ENCODE data around the gene RSAD1. TPM values are rescaled to one million over a fixed set of nuclear protein-coding genes. Genes with fewer than 3 reads are reported as not detected.

The RSAD1 gene
- total RNA-seq = 10 to 100 TPM; 22.2 to 29.3 TPM

- peaks cover 7% of the 10 kb centered on the region for H3K4me1 ChIP-seq
- intact Hi-C loops (cut with DNase I) = loop anchor here (2.0 kb wide), 1 partner anchor 116 kb away; no protein-coding TSS in a partner anchor
- TF ChIP-seq, protein P1, sequence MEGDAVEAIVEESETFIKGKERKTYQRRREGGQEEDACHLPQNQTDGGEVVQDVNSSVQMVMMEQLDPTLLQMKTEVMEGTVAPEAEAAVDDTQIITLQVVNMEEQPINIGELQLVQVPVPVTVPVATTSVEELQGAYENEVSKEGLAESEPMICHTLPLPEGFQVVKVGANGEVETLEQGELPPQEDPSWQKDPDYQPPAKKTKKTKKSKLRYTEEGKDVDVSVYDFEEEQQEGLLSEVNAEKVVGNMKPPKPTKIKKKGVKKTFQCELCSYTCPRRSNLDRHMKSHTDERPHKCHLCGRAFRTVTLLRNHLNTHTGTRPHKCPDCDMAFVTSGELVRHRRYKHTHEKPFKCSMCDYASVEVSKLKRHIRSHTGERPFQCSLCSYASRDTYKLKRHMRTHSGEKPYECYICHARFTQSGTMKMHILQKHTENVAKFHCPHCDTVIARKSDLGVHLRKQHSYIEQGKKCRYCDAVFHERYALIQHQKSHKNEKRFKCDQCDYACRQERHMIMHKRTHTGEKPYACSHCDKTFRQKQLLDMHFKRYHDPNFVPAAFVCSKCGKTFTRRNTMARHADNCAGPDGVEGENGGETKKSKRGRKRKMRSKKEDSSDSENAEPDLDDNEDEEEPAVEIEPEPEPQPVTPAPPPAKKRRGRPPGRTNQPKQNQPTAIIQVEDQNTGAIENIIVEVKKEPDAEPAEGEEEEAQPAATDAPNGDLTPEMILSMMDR (IDR thresholded peaks at IDR 0.05) = peak; percentile 89
- H3K9ac ChIP-seq (ENCODE audit: low read depth in 2 of 2, low read length in 2 of 2) = peak within 1 kb of the TSS; percentile 81 to 83
- H3K27me3 ChIP-seq = no peaks in the 10 kb centered on the region
- H3K36me3 ChIP-seq = no peaks in the 10 kb centered on the region
- peak within 1 kb of the TSS; percentile 89 for H3K27ac ChIP-seq
- no peaks in the 10 kb centered on the region for H3K9me3 ChIP-seq
- DNase-seq = peak; percentile 83
- H3K4me3 ChIP-seq = peak within 1 kb of the TSS; percentile 82
Observed at GRCh38 chr17:50478391-50479381, at the start of gene RSAD1. RSAD1 (plus strand) TSS chr17:50478860; CDS start chr17:50478885, 25 bp downstream.

- Histone ChIP-seq H3K9me3 (no peaks in the 10 kb centered on the region), H3K27ac (no peak overlapping the region), H3K27me3 (no peaks in the 10 kb centered on the region), H3K36me3 (peaks cover 4% of the 10 kb centered on the region), H3K4me1 (peaks cover 18% of the 10 kb centered on the region), H3K4me3 (no peak overlapping the region), H3K9ac (ENCODE audit: low read depth in 2 of 2, low read length in 2 of 2) (no peak overlapping the region)
- no peak for DNase-seq
- intact Hi-C loops (cut with DNase I) = no loop called here
- TF ChIP-seq, protein P1 (IDR thresholded peaks at IDR 0.05) = no peak
Observed at GRCh38 chr17:50429793-50430192, 48.9 kb upstream of the RSAD1 start.

GRCh38 chr17:50430821-50431618 lies 47.6 kb upstream of the RSAD1 start:
- no peak overlapping the region for H3K9ac ChIP-seq (ENCODE audit: low read depth in 2 of 2, low read length in 2 of 2)
- no peaks in the 10 kb centered on the region for H3K9me3 ChIP-seq
- TF ChIP-seq, protein P1 (IDR thresholded peaks at IDR 0.05) = no peak
- H3K4me1 ChIP-seq = peaks cover 11% of the 10 kb centered on the region
- H3K27ac ChIP-seq = no peak overlapping the region
- no peak for DNase-seq
- peaks cover 4% of the 10 kb centered on the region for H3K36me3 ChIP-seq
- intact Hi-C loops (cut with DNase I) = no loop called here
- no peaks in the 10 kb centered on the region for H3K27me3 ChIP-seq
- H3K4me3 ChIP-seq = no peak overlapping the region

DNA sequence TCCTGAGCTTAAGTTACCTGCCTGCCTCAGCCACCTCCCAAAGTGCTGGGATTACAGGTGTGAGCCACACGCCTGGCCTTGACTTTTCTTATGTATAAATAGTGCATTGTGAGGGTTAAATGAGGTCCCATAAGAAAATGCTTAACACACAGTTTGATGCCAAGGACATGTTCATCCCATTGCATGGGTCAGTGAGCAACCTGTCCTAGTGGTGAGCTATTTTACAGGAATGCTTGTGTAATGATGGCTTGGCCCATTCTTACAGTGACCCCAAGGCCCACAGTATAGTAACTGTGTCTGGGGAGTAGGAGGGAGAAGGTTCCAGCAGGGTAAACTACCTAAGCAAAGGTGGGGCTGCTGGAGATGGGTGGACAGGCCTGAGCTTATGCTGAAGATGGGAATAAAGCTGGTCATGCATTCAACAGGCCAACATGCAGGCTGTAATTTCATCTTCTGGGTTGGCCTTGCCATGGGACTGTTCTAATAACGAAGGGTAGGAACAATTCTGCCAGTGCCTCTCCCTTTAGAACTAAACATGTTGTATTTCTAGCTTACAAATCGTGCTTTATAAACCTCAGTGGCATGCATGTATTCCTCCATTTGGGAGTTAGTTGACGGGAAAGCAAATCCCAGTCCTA lies 46.4 kb upstream of the RSAD1 start:
- TF ChIP-seq, protein P1 (IDR thresholded peaks at IDR 0.05) = no peak
- Histone ChIP-seq H3K9ac (ENCODE audit: low read depth in 2 of 2, low read length in 2 of 2) (no peak overlapping the region), H3K27ac (no peak overlapping the region), H3K4me3 (no peak overlapping the region), H3K27me3 (no peaks in the 10 kb centered on the region), H3K36me3 (peaks cover 4% of the 10 kb centered on the region), H3K4me1 (peaks cover 10% of the 10 kb centered on the region), H3K9me3 (no peaks in the 10 kb centered on the region)
- intact Hi-C loops (cut with DNase I) = no loop called here
- DNase-seq = no peak

GRCh38 chr17:50437409-50437808 lies 41.3 kb upstream of the RSAD1 start:
- intact Hi-C loops (cut with DNase I) = no loop called here
- no peaks in the 10 kb centered on the region for H3K9me3 ChIP-seq
- no peak overlapping the region for H3K27ac ChIP-seq
- no peak overlapping the region for H3K9ac ChIP-seq (ENCODE audit: low read depth in 2 of 2, low read length in 2 of 2)
- no peaks in the 10 kb centered on the region for H3K27me3 ChIP-seq
- no peaks in the 10 kb centered on the region for H3K36me3 ChIP-seq
- no peaks in the 10 kb centered on the region for H3K4me1 ChIP-seq
- TF ChIP-seq, protein P1 (IDR thresholded peaks at IDR 0.05) = no peak
- H3K4me3 ChIP-seq = no peak overlapping the region
- DNase-seq = no peak
